Amniotic epithelial cell (primary cell): ENCODE data around the gene DCLK2.

Experiments
- DNase-seq: peaks from one replicate; pipeline ENCODE4 v3.0.0-alpha.2; 2010; ENCODE audit warnings: low read depth

Gene DCLK2

GRCh38 chr4:150078041-150078578, at the start of gene DCLK2:
DCLK2 (plus strand) TSS chr4:150078445; CDS start chr4:150079028, 583 bp downstream.
- DNase-seq = peak; percentile 90

- no peak for DNase-seq
Observed at GRCh38 chr4:150032541-150032940, 45.7 kb upstream of the DCLK2 start.

GRCh38 chr4:150033081-150033480, 45.2 kb upstream of the DCLK2 start:
- no peak for DNase-seq

- peak; percentile 77 for DNase-seq
Observed at GRCh38 chr4:150033901-150034300, 44.3 kb upstream of the DCLK2 start.

- DNase-seq = no peak
Observed at GRCh38 chr4:150037251-150037856, 40.9 kb upstream of the DCLK2 start.

GRCh38 chr4:150038335-150039076, 39.7 kb upstream of the DCLK2 start:
- no peak for DNase-seq

GRCh38 chr4:150039274-150040127, 38.7 kb upstream of the DCLK2 start:
- no peak for DNase-seq

- no peak for DNase-seq
Observed at GRCh38 chr4:150044517-150044916, 33.7 kb upstream of the DCLK2 start.

- DNase-seq = no peak
Observed at GRCh38 chr4:150045410-150045809, 32.8 kb upstream of the DCLK2 start.

- DNase-seq = no peak
Observed at GRCh38 chr4:150046728-150047217, 31.5 kb upstream of the DCLK2 start.

- no peak for DNase-seq
Observed at GRCh38 chr4:150047546-150047945, 30.7 kb upstream of the DCLK2 start.

GRCh38 chr4:150049682-150050081, 28.6 kb upstream of the DCLK2 start:
- no peak for DNase-seq

- DNase-seq = no peak
Observed at GRCh38 chr4:150050566-150050965, 27.7 kb upstream of the DCLK2 start.

- DNase-seq = no peak
Observed at GRCh38 chr4:150051111-150051510, 27.1 kb upstream of the DCLK2 start.

GRCh38 chr4:150055467-150055866, 22.8 kb upstream of the DCLK2 start:
- no peak for DNase-seq

- DNase-seq = peak; percentile 72
Observed at GRCh38 chr4:150056569-150056968, 21.7 kb upstream of the DCLK2 start.

GRCh38 chr4:150061086-150061776, 17.0 kb upstream of the DCLK2 start:
- no peak for DNase-seq

- no peak for DNase-seq
Observed at GRCh38 chr4:150063128-150063527, 15.1 kb upstream of the DCLK2 start.

GRCh38 chr4:150065740-150066139, 12.5 kb upstream of the DCLK2 start:
- no peak for DNase-seq

- no peak for DNase-seq
Observed at GRCh38 chr4:150067859-150068258, 10.4 kb upstream of the DCLK2 start.

GRCh38 chr4:150068300-150068960, 9.8 kb upstream of the DCLK2 start:
- no peak for DNase-seq
